AG10803 (cell line): Measurements from ENCODE around the gene WDR89.
A peak's percentile ranks its signal among the peaks of the same experiment; 100 is the strongest.

ENCODE experiments used
- DNase-seq: peaks from one replicate; pipeline ENCODE4 v3.0.0; 2010; ENCODE audit warnings: low read depth
- H3K4me3 ChIP-seq: 2 replicates; pipeline ENCODE4 v1.5.1; 2011; ENCODE audit warnings: mild to moderate bottlenecking, low read length, control low read depth
- TF ChIP-seq, protein P1 (sequence below): conservative IDR thresholded peaks from 2 replicates; pipeline ENCODE4 v1.5.1; 2011; ENCODE audit warnings: mild to moderate bottlenecking, low read length, control low read depth, inconsistent platforms

Gene WDR89

DNA sequence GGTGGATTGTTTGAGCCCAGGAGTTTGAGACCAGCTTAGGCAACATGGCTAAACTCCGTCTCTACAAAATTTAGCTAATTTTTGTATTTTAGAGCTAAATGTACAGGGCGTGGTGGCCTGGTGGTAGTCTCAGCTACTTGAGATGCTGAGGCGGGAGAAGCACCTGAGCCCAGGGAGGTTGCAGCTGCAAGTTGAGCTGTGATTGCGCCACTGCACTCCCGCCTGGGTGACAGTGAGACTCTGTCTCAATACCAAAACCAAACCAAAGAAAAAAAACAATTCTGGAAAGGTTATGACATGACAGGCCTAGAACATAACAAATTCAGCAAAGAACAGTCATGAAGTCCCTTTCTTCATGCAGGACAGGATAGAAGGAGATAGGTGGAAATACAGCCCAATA is 25.7 kb downstream of the WDR89 start:
- no peak overlapping the region for H3K4me3 ChIP-seq
- no peak for DNase-seq
- TF ChIP-seq, protein P1, sequence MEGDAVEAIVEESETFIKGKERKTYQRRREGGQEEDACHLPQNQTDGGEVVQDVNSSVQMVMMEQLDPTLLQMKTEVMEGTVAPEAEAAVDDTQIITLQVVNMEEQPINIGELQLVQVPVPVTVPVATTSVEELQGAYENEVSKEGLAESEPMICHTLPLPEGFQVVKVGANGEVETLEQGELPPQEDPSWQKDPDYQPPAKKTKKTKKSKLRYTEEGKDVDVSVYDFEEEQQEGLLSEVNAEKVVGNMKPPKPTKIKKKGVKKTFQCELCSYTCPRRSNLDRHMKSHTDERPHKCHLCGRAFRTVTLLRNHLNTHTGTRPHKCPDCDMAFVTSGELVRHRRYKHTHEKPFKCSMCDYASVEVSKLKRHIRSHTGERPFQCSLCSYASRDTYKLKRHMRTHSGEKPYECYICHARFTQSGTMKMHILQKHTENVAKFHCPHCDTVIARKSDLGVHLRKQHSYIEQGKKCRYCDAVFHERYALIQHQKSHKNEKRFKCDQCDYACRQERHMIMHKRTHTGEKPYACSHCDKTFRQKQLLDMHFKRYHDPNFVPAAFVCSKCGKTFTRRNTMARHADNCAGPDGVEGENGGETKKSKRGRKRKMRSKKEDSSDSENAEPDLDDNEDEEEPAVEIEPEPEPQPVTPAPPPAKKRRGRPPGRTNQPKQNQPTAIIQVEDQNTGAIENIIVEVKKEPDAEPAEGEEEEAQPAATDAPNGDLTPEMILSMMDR = no peak

DNA sequence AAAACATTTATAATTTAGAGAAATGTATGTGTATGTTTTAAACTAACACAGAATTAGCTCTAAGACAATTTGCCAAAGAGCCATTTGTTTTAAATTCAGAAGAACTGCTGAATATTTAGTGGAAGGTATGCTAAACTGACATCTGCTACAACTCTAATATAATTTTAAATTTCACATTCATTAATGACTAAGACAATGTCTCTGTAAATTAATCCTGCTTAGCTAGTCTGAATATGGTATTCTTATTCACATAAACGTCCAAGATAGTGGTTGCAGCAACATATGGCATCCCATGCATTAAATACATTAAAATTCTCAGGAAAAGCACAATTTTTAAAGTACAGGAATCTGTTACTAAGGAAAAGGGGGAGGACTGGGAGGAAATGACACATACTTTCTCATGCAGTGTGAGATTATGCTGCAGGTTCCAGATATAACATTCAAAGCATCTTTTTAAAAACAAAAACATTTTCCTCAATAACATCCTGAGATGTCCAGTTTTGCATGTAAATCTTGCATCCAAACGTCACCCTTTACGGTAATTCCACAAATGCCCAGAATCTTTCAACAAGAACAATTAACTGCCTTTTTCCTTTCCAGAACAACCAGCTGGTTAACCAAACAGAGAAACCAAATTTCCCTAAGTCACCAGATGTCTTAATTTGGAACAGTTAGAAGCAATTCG is 26.9 kb downstream of the WDR89 start:
- no peak overlapping the region for H3K4me3 ChIP-seq
- TF ChIP-seq, protein P1 = no peak
- DNase-seq = peak; percentile 71

DNA sequence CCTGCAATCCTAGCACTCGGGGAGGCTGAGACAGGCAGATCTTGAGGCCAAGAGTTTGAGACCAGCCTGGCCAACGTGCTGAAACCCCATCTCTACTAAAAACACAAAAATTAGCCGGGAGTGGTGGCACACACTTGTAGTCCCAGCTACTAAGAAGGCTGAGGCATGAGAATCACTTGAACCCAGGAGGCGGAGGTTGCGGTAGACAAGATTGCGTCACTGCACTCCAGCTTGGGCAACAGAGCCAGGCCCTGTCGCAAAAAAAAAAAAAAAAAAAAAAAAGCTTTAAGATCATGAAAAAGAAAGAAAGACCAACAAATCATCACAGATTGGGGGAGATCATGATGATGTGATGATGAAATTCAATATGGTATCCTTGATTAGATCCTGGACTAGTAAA is 30.6 kb downstream of the WDR89 start:
- no peak for DNase-seq
- H3K4me3 ChIP-seq = no peak overlapping the region
- TF ChIP-seq, protein P1 = no peak

DNA sequence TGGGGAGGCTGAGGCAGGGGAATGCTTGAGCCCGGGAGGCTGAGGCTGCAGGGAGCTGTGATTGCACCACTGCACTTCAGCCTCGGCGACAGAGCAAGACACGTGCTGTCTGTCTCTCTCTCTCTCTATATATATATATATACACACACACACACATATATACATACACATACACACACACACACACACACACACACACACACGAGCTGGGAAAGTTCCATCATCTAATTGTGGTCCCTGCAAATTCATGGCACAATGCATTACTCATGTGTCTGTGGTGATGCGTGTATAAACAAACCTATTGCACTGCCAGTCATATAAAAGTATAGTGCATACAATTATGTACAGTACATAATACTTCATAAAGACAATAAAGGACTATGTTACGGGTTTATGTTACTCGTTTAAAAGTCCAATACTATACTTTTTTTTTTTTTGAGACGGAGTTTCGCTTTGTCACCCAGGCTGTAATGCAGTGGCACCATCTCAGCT is 36.6 kb downstream of the WDR89 start:
- TF ChIP-seq, protein P1 = no peak
- no peak for DNase-seq
- no peak overlapping the region for H3K4me3 ChIP-seq

DNA sequence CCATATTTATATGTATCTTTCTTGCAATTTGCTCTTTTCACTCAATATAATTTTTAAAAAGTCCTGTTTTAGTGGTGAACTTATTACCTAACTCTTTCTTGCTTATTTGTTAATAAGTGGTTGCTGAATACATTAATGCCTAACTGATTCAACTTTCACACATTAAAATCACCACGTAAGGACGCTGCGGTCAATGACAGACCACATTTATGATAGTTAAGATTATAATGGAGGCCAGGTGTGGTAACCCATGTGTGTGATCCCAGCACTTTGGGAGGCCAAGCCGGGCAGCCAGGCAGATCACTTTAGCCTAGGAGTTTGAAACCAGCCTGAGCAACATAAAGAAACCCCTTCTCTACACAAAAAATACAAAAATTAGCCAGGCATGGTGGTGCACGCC is 37.0 kb downstream of the WDR89 start:
- DNase-seq = no peak
- H3K4me3 ChIP-seq = no peak overlapping the region
- TF ChIP-seq, protein P1 = no peak

DNA sequence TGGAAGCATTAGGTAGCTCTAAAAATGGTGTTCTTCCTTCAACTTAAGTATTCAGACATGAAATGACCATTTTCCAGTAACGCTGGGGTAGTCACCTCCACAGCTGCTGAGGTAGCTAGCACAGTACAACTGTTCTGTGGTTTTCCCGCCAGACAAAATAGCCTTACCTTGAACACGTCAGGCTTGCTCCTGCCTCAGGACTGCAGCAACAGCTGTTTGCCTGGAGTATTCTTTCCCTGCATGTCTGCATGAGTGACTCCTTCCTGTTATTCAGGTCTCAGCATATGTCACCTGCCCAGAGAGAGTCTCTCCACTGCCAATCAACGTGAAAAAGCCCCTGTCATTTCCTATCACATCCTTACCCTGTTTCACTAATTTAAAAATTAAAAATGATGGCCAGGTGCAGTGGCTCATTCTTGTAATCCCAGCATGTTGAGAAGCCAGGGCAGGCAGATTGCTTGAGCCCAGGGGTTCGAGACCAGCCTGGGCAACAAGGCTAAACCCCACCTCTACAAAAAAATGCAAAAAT is 37.9 kb downstream of the WDR89 start:
- TF ChIP-seq, protein P1 = no peak
- H3K4me3 ChIP-seq = no peak overlapping the region
- no peak for DNase-seq

DNA sequence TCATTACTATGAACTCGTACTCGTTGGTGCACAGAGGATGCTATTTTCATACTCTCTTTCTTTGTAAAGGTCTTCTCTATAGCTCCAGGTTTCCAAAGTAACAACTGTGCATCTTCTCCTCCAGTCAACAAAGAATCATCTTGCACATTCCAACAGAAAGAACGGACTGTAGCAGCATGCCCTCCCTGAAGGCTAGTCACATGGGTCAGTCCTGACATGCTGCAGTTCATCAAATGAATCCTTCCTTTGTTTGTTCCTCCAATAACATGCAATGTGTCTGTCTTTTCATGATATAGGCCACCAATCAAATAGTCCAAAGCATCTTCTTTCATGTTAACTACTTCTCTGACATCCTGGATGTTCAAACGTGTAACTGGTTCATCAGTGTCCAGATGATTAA is 42.9 kb downstream of the WDR89 start:
- no peak for DNase-seq
- TF ChIP-seq, protein P1 = no peak
- no peak overlapping the region for H3K4me3 ChIP-seq
